ENCODE data around the gene NAA25. TPM values are rescaled to one million over a fixed set of nuclear protein-coding genes. Genes with fewer than 3 reads are reported as not detected.

The NAA25 gene
- total and polyA plus RNA-seq, 9 of the 15 experiments (the other 6 are each of a cell fraction or from before 2014, with no cell fraction given) = 26.6 to 59.6 (median 48.9) TPM

- no peaks in the 10 kb centered on the region for H3K79me2 ChIP-seq (ENCODE audit: control insufficient read depth, insufficient read depth, low read length)
- H4K20me1 ChIP-seq (replicated peaks; ENCODE audit: control insufficient read depth, insufficient read depth, low read length) = no peaks in the 10 kb centered on the region
- no peaks in the 10 kb centered on the region; the same call in 1 of the 3 replicates for H3K36me3 ChIP-seq (ENCODE audit: control insufficient read depth, insufficient read depth, low read length)
- in situ Hi-C loops (cut with MboI) (no loop called here), intact Hi-C loops (cut with micrococcal nuclease) (no loop called here)
- no peaks in the 10 kb centered on the region for H3K9me1 ChIP-seq (ENCODE audit: control insufficient read depth, insufficient read depth, low read length)
- no peak overlapping the region for H3K4me2 ChIP-seq (ENCODE audit: insufficient read depth, low read length)
- 26% methylated on average over 2 of the region's 2 CpGs for WGBS (ENCODE audit: insufficient coverage, low coverage, missing lambda C conversion rate)
- no peak overlapping the region for H3K27ac ChIP-seq (ENCODE audit: extremely low read depth, low read depth, low read length)
- H3K9ac ChIP-seq (ENCODE audit: insufficient read depth in 1 of 2, low read depth in 2 of 2, low read length in 2 of 2) = no peak overlapping the region
- no peaks in the 10 kb centered on the region for H3K27me3 ChIP-seq (ENCODE audit: control insufficient read depth in 2 of 2, insufficient read depth in 2 of 2, low read length in 2 of 2)
- FAIRE-seq (no peak), DNase-seq (ENCODE audit: extremely low read depth in 1 of 4, low spot score in 3 of 4) (no peak), ATAC-seq (peak; percentile 31)
- POLR2A ChIA-PET = interaction anchor here (1.0 kb wide), 1 partner anchor 25 kb away, joined by 3 read pairs; no protein-coding TSS in a partner anchor
- no TSS peak for BruUV-seq (replicated peaks)
- CTCF ChIA-PET (ENCODE audit: low intra/inter-chr PET ratio) = no interaction called here
- no peaks in the 10 kb centered on the region; the same call in 1 of the 2 replicates for H3K9me3 ChIP-seq (replicated peaks; ENCODE audit: control insufficient read depth, insufficient read depth, low read depth, low read length)
- H3K4me1 ChIP-seq (replicated peaks in 1 of 2; ENCODE audit: control insufficient read depth in 2 of 2, insufficient read depth in 2 of 2, low read length in 2 of 2) = peaks cover 1 to 4% of the 10 kb centered on the region in 2 experiments; a peak in 4 of 5 replicates
- H2AFZ ChIP-seq (ENCODE audit: low read depth, low read length) = no peak overlapping the region
- no peak for TF ChIP-seq ZBTB5 (IDR thresholded peaks at IDR 0.05)
- peak; percentile 40; the same call in 1 of the 2 replicates for TF ChIP-seq CEBPG (CRISPR knock-in tag; IDR thresholded peaks at IDR 0.05)
- peak in 1 of 2 experiments; percentile 93; a peak in 2 of 4 replicates for TF ChIP-seq CEBPG (tag; conservative IDR thresholded peaks at IDR 0.05 in 1 of 2, IDR thresholded peaks at IDR 0.05 in 1 of 2)
- no peak for TF ChIP-seq ZNF431 (CRISPR knock-in tag; IDR thresholded peaks at IDR 0.05)
- TF ChIP-seq CBFA2T3 (IDR thresholded peaks at IDR 0.05) = no peak
- TF ChIP-seq POLR2H (tag; IDR thresholded peaks at IDR 0.05; ENCODE audit: low read depth) = peak; percentile 59
- peak; percentile 96 to 97 for TF ChIP-seq TRIM24 (IDR thresholded peaks at IDR 0.05)
- peak; percentile 46 for TF ChIP-seq MEIS2 (IDR thresholded peaks at IDR 0.05; ENCODE audit: partially characterized antibody)
- no peak for TF ChIP-seq HNRNPK (IDR thresholded peaks at IDR 0.05; ENCODE audit: low read depth, low read length, poor library complexity, severe bottlenecking)
- TF ChIP-seq ZNF146 (CRISPR knock-in tag; IDR thresholded peaks at IDR 0.05; ENCODE audit: unreplicated experiment) = no peak
- 0 out of 2 replicates have a peak, but pooled peaks have one; percentile 18 for TF ChIP-seq MBD1 (CRISPR knock-in tag; IDR thresholded peaks at IDR 0.05)
- TF ChIP-seq GATAD2A (IDR thresholded peaks at IDR 0.05) = no peak
- TF ChIP-seq ZNF316 (IDR thresholded peaks at IDR 0.05) = 0 out of 2 replicates have a peak, but pooled peaks have one; percentile 12
- TF ChIP-seq C11orf30 (IDR thresholded peaks at IDR 0.05; ENCODE audit: low read depth) = 0 out of 2 replicates have a peak, but pooled peaks have one; percentile 9
- peak; percentile 91 for TF ChIP-seq ATF3 (IDR thresholded peaks at IDR 0.05)
- no peak for TF ChIP-seq ATF3 (CRISPR knock-in tag; conservative IDR thresholded peaks at IDR 0.05)
- H3K4me3 ChIP-seq = no peak overlapping the region
These were observed 123.8 kb downstream of the NAA25 start for GRCh38 chr12:111984820-111985219.
